Hippocampal formation (tissue), 2 donors: ENCODE data around the gene MC5R.
"Not testable (repeated sequence)": the region's sequence is repeated elsewhere in the genome, so short reads cannot be mapped to it uniquely, and the experiment has no call there.

Experiments
- DNase-seq, 2 donors: peaks; one replicate each; lab custom pipeline; 2025; lab: John Stamatoyannopoulos, UW

MC5R gene

DNA sequence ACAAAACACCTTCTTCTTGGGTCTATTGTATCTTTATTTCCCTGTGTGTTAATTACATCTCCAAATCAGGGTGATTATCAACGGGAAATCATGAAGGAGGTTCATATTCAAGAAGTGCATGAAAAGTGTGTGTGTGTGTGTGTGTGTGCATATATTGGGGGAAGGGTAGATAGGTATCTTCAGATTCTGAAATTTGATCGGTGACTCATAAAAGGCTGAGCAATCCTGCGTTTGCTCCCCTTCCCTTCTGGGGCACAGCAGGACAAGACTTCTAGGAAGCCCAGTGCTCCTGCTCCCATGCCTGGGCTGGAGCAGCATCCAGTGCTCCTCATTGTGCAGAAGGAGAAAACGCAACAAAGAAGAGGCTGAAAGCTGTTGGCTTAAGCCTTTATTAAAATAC, 25.8 kb downstream of the MC5R start:
- DNase-seq, result no peak

DNA sequence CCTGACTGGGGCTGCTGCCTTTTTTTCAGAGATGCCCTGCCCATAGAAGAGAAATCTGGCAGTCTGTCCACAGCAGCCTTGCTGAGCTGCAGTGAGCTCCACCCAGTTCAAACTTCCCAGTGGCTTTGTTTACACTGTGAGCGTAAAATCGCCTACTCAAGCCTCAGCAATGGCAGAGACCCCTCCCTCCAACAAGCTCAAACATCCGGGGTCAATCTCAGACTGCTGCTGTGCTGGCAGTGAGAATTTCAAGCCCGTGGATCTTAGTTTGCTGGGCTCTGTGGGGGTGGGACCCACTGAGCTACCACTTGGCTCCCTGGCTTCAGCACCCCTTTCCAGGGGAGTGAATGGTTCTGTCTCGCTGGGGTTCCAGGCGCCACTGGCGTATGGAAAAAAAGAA, 38.9 kb downstream of the MC5R start:
- DNase-seq, result not testable (repeated sequence)

- DNase-seq, result no peak
Observed at GRCh38 chr18:13868501-13869271, 44.7 kb downstream of the MC5R start.

- DNase-seq, result no peak
Observed at GRCh38 chr18:13871701-13872100, 47.8 kb downstream of the MC5R start.

- DNase-seq, result no peak
Observed at GRCh38 chr18:13872373-13872772, 48.4 kb downstream of the MC5R start.

GRCh38 chr18:13872932-13873331, 49.0 kb downstream of the MC5R start:
- no peak for DNase-seq

DNA sequence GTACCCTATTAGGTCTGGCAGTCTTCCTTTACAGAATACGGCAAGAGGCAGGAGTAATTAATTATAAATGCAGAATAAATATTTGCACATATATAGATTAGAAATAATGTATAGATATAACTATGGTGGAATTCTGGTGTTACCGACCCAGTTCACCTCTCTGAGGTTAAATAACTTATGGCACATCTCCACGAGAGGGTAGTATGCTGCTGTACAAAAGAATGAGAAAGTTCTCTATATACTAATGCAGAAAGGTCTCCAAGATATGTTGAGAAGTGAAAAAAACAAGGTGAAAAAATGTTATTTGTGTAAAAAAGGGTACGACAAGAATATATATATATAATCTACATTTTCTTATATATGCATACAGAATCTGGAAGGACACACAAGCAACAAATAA, 50.6 kb downstream of the MC5R start:
- DNase-seq, result no peak
